Tibial nerve (tissue), 4 donors: ENCODE results near the gene SKI. TPM values are rescaled to one million over a fixed set of nuclear protein-coding genes. Genes with fewer than 3 reads are reported as not detected.

Source experiments
- DNase-seq, 2 donors: peaks; one replicate each; pipeline ENCODE4 v3.0.0-alpha.2; 2019; ENCODE audit warnings: low spot score in 2 of 2
- H3K27ac ChIP-seq, 4 donors: fragments of 200-600 bp; sonication (generic) in 3 of 4; one replicate each; pipeline ENCODE4 v1.5.1; 2017 to 2019; ENCODE audit warnings: mild to moderate bottlenecking in 1 of 4
- H3K27me3 ChIP-seq, 2 donors: fragments of 200-600 bp; sonication (generic) in 1 of 2; one replicate each; pipeline versions ENCODE4 v1.5.1 to v1.6.0; 2017 to 2019
- H3K36me3 ChIP-seq, 3 donors: fragments of 200-600 bp; sonication (generic); one replicate each; pipeline ENCODE4 v1.5.1; 2018 to 2019
- H3K4me1 ChIP-seq, 4 donors: fragments of 200-600 bp; sonication (generic) in 3 of 4; one replicate each; pipeline ENCODE4 v1.5.1; 2017 to 2019
- H3K4me3 ChIP-seq, 4 donors: fragments of 200-600 bp; sonication (generic) in 3 of 4; one replicate each; pipeline ENCODE4 v1.5.1; 2017 to 2019; ENCODE audit warnings: mild to moderate bottlenecking in 1 of 4, moderate library complexity in 1 of 4
- H3K9me3 ChIP-seq, 4 donors: fragments of 200-600 bp; sonication (generic) in 3 of 4; one replicate each; pipeline ENCODE4 v1.5.1; 2017 to 2019
- CTCF ChIP-seq, 5 experiments: fragments of 200-600 bp in 3 of 5; fragments of 450-650 bp in 2 of 5; sonication (generic) in 3 of 5; IDR thresholded peaks; one replicate each; pipeline ENCODE4 v1.5.1; 2016 to 2019; ENCODE audit warnings: antibody characterized with exemption in 5 of 5, mild to moderate bottlenecking in 3 of 5, moderate library complexity in 2 of 5
- EP300 ChIP-seq, 2 donors: sonication (generic); formaldehyde crosslinking; IDR thresholded peaks; one replicate each; pipeline ENCODE4 v1.6.1; 2017; ENCODE audit warnings: antibody characterized with exemption in 2 of 2, mild to moderate bottlenecking in 1 of 2
- POLR2A ChIP-seq, 2 donors: fragments of 450-650 bp; IDR thresholded peaks; one replicate each; pipeline ENCODE4 v1.6.1; 2017; ENCODE audit warnings: antibody characterized with exemption in 2 of 2, mild to moderate bottlenecking in 2 of 2, moderate library complexity in 2 of 2
- WGBS, 2 donors: methylation state at CpG; one replicate each; pipeline ENCODE4 v1.1.5; 2018; 5-methylcytosine and 5-hydroxymethylcytosine counted together
- total RNA-seq, 4 donors: library from RNA; depleted of rRNA; stranded (reverse); fragments of >200 nt; gene quantifications; one replicate each; pipeline ENCODE4 v1.1.0, GENCODE V29; 2016

The SKI gene
- total RNA-seq, 4 donors from 2014 or later = 62.8 to 100 (median 72.2) TPM

GRCh38 chr1:2287649-2288048, 59.5 kb downstream of the SKI start:
- Histone ChIP-seq H3K4me3 (no peak overlapping the region), H3K9me3 (no peaks in the 10 kb centered on the region), H3K27me3 (no peaks in the 10 kb centered on the region), H3K36me3 (peaks cover 0 to 2% (median 0%) of the 10 kb centered on the region in 3 donors), H3K27ac (peak overlapping the region in 1 of 4 donors; percentile 18), H3K4me1 (peaks cover 4 to 96% (median 61%) of the 10 kb centered on the region in 4 donors)
- DNase-seq = no peak
- TF ChIP-seq EP300 (IDR thresholded peaks at IDR 0.05) (no peak), POLR2A (IDR thresholded peaks at IDR 0.05) (no peak), CTCF (IDR thresholded peaks at IDR 0.05) (no peak)
- 86 to 89% methylated on average over 13 to 14 of the region's 14 CpGs for WGBS, 2 donors

GRCh38 chr1:2288311-2288710, 60.2 kb downstream of the SKI start:
- Histone ChIP-seq H3K27ac (peak overlapping the region in 1 of 4 donors; percentile 18), H3K27me3 (no peaks in the 10 kb centered on the region), H3K9me3 (no peaks in the 10 kb centered on the region), H3K4me3 (no peak overlapping the region), H3K36me3 (no peaks in the 10 kb centered on the region), H3K4me1 (peaks cover 4 to 96% (median 63%) of the 10 kb centered on the region in 4 donors)
- no peak for DNase-seq
- WGBS, 2 donors = 77 to 82% methylated on average over 10 of the region's 10 CpGs
- TF ChIP-seq POLR2A (IDR thresholded peaks at IDR 0.05) (no peak), CTCF (IDR thresholded peaks at IDR 0.05) (no peak), EP300 (IDR thresholded peaks at IDR 0.05) (no peak)

- no peak for TF ChIP-seq CTCF (IDR thresholded peaks at IDR 0.05)
- TF ChIP-seq POLR2A (IDR thresholded peaks at IDR 0.05) = no peak
- no peak for TF ChIP-seq EP300 (IDR thresholded peaks at IDR 0.05)
Observed at GRCh38 chr1:2288816-2289536, 60.9 kb downstream of the SKI start.

DNA sequence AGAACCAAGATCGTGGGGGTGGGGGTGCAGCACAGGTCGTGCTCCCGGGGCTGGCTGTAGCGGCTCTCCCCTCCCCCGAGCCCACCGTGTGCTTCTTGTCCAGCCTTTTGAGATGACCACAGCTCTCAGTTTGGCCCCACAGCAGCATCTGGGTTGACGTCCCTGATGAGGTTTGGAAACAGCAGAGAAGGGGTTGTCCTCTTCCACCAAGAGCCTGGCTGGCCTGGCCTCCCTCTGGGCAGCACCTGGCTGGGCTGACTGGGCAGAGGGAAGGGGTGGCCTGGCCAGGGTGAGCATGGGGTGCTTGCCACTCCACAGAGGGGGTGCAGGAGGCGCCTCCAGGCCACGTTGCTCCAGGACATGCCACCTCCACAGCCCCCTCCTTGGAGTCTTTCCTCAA, 61.5 kb downstream of the SKI start:
- TF ChIP-seq EP300 (IDR thresholded peaks at IDR 0.05) = no peak
- TF ChIP-seq CTCF (IDR thresholded peaks at IDR 0.05) = no peak
- no peak for TF ChIP-seq POLR2A (IDR thresholded peaks at IDR 0.05)
- Histone ChIP-seq H3K27ac (peak overlapping the region; percentile 26 to 85 (median 74)), H3K9me3 (no peaks in the 10 kb centered on the region), H3K27me3 (no peaks in the 10 kb centered on the region), H3K36me3 (no peaks in the 10 kb centered on the region), H3K4me3 (no peak overlapping the region), H3K4me1 (peaks cover 4 to 96% (median 65%) of the 10 kb centered on the region in 4 donors)
- DNase-seq = no peak
- 36 to 45% methylated on average over 8 to 9 of the region's 9 CpGs for WGBS, 2 donors

More at GRCh38 chr1:2288816-2289536, 60.9 kb downstream of the SKI start:
- Histone ChIP-seq H3K4me1 (peaks cover 4 to 96% (median 63%) of the 10 kb centered on the region in 4 donors), H3K4me3 (no peak overlapping the region), H3K27ac (peak overlapping the region in 2 of 4 donors; percentile 74 to 85), H3K27me3 (no peaks in the 10 kb centered on the region), H3K36me3 (no peaks in the 10 kb centered on the region), H3K9me3 (no peaks in the 10 kb centered on the region)
- DNase-seq = no peak
- 73 to 77% methylated on average over 12 to 17 of the region's 20 CpGs for WGBS, 2 donors

GRCh38 chr1:2290171-2290578, 62.1 kb downstream of the SKI start:
- Histone ChIP-seq H3K27ac (peak overlapping the region; percentile 26 to 85 (median 74)), H3K4me3 (peak overlapping the region in 2 of 4 donors; percentile 19 to 36), H3K36me3 (no peaks in the 10 kb centered on the region), H3K4me1 (peaks cover 4 to 96% (median 66%) of the 10 kb centered on the region in 4 donors), H3K27me3 (no peaks in the 10 kb centered on the region), H3K9me3 (no peaks in the 10 kb centered on the region)
- no peak for DNase-seq
- TF ChIP-seq POLR2A (IDR thresholded peaks at IDR 0.05) = no peak
- no peak for TF ChIP-seq EP300 (IDR thresholded peaks at IDR 0.05)
- WGBS, 2 donors = 18 to 32% methylated on average over 6 of the region's 7 CpGs
